Keratinocyte (primary cell): ENCODE results near the gene SSTR5.

ENCODE experiments used
- CTCF ChIP-seq, 3 experiments: IDR thresholded peaks in 1 of 3; conservative IDR thresholded peaks in 1 of 3; optimal IDR thresholded peaks in 1 of 3; 2 replicates in 2 of 3; 3 replicates in 1 of 3; pipeline versions ENCODE3 to v1.5.1; 2011; ENCODE audit warnings: low read length in 3 of 3, mild to moderate bottlenecking in 3 of 3, moderate library complexity in 2 of 3, control low read depth in 1 of 3, inconsistent platforms in 1 of 3; ENCODE audit not compliant: insufficient read depth in 2 of 3; ENCODE audit errors: extremely low read depth in 1 of 3
- EZH2 ChIP-seq: IDR thresholded peaks from one replicate; pipeline ENCODE4 v1.6.1; 2012; ENCODE audit warnings: inconsistent platforms, mild to moderate bottlenecking, low read length, moderate library complexity

- TF ChIP-seq EZH2: no peak
- TF ChIP-seq CTCF (optimal IDR thresholded peaks at IDR 0.05 in 1 of 3, IDR thresholded peaks at IDR 0.05 in 1 of 3, conservative IDR thresholded peaks at IDR 0.05 in 1 of 3; ENCODE audit: extremely low read depth in 1 of 3, insufficient read depth in 2 of 3, low read length in 3 of 3): no peak
Observed at GRCh38 chr16:1052721-1053120, 19.8 kb upstream of the SSTR5 start.
